Brain microvascular endothelial cell (primary cell): ENCODE data around the gene CCDC3.

Experiments
- DNase-seq: peaks from one replicate; pipeline ENCODE4 v3.0.0-alpha.2; 2020
- H3K27ac ChIP-seq: fragments of 250-450 bp; sonication (Bioruptor Pico); 2 replicates; pipeline ENCODE4 v1.5.1; 2020; ENCODE audit warnings: mild to moderate bottlenecking, moderate library complexity
- H3K27me3 ChIP-seq: fragments of 250-450 bp; sonication (Bioruptor Pico); replicated peaks from 2 replicates; pipeline ENCODE4 v1.5.1; 2020; ENCODE audit warnings: mild to moderate bottlenecking
- H3K36me3 ChIP-seq: fragments of 250-450 bp; sonication (Bioruptor Pico); replicated peaks from 2 replicates; pipeline ENCODE4 v1.5.1; 2020; ENCODE audit warnings: mild to moderate bottlenecking
- H3K4me3 ChIP-seq: 2 replicates; pipeline ENCODE4 v1.5.1; 2011; ENCODE audit warnings: low read depth, mild to moderate bottlenecking, control low read depth, low read length, moderate library complexity
- CTCF ChIP-seq: IDR thresholded peaks from 2 replicates; pipeline ENCODE4 v1.5.1; 2011; ENCODE audit warnings: low read depth, mild to moderate bottlenecking, moderate library complexity, low read length, control low read depth, inconsistent platforms; ENCODE audit errors: missing control alignments
- in situ Hi-C: cut with HindIII; loops from 2 replicates; pipeline ENCODE4 v1.10.0; 2017; ENCODE audit warnings: low sequenced_read_pairs, low pct_ligation_motif_present

Gene CCDC3

DNA sequence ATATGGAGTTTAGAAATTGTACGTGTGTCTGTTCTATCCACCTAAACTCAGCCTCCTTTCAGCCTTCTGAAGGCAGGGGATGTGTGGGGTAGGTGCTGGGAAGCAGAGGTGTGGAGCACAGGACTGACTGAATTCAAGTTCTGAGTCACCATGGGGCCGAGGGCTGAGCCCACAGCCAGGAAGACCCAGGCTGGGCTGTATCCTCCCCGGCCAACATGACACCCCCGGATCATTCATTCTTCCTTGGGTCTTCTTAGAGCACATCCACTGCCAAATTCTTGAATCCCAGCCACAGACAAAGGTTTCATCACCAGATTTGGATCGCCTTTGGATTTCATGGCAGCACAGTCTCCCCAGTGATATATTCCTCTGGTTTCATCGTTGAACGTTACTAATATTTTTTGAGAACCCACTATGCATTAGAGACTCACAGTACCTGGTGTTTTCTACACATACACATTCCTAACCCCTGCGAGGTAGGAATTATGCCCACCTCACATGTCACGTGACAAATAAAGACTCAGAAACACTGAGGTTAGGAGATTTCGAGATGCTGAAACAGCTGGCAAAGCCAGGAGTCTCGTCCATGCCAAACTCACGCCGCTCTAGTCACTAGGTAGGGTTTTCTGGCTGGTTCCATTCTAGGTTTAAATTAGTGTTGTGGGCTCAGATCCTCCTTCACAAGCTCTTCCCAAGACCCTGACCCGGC lies 26.9 kb downstream of the CCDC3 start:
- no peak for TF ChIP-seq CTCF
- no peak for DNase-seq
- in situ Hi-C loops = no loop called here
- H3K4me3 ChIP-seq = no peak overlapping the region
- H3K27me3 ChIP-seq = no peaks in the 10 kb centered on the region
- no peak overlapping the region for H3K27ac ChIP-seq
- no peaks in the 10 kb centered on the region for H3K36me3 ChIP-seq

DNA sequence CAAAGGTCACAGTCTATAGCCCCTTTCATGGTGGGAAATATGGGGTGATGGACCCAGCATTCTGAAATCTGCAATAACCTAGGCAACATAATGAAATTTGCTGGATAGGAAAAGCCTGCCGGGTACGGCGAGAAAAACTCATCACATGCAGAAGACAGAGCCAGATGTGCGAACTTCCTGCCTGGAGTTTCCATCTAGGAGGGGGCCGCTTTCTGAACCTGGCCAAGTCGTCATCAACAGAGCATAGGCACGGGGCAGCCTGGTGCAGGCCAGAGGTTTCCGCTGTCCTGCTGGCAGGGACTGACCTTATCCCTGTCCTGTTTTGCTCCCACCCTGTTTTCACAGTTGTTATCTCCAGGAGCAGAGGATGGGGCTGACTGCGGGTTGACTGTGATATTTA lies 27.4 kb downstream of the CCDC3 start:
- in situ Hi-C loops = no loop called here
- no peaks in the 10 kb centered on the region for H3K27me3 ChIP-seq
- no peaks in the 10 kb centered on the region for H3K36me3 ChIP-seq
- H3K27ac ChIP-seq = no peak overlapping the region
- no peak overlapping the region for H3K4me3 ChIP-seq
- no peak for DNase-seq
- TF ChIP-seq CTCF = no peak

DNA sequence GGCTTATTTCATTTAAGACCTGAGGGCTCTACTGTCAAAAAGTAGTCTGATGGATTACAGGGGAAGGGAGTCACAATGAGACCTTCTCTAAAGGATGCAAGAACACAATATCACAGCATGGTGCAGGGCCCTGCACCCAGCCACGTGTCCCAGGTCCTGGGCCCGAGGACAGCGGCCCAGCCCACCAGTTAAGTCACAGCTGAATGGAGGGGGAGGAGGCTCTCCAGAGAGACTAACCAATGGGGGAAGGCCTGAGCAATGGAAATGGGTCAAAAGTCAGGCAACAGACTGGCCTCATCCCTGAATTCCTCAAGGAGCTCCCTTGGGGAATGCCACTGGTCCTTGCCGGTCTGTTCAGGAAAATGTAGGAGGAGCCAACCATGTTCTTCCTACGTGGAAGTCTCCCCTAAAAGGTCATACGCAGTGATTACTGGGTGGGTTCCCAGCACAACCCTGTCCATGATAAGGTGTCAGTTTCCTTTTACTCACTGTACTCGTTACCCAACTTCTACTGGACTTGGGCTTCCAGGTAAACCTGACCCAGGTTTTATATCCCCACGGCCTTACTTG lies 28.3 kb downstream of the CCDC3 start:
- in situ Hi-C loops = no loop called here
- Histone ChIP-seq H3K4me3 (no peak overlapping the region), H3K36me3 (no peaks in the 10 kb centered on the region), H3K27ac (no peak overlapping the region), H3K27me3 (no peaks in the 10 kb centered on the region)
- no peak for DNase-seq
- no peak for TF ChIP-seq CTCF

DNA sequence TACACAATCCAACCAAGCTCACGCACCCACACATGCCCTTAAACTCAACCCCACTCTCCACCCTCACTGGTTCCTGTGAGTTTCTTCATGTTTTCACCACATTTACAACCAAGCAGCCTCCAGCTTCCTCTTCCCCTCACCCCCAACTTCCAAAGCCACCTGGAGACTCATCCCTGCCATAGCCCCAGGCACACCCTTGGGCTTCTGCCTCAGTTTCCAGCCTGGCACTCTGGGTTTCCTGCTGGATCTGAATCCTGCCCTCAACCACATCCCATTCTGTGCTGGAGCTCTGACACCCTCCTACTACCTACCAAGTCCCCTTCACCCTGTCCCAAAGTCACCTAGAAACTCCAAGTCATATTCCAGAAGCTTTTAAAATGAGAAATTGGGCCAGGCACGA lies 29.4 kb downstream of the CCDC3 start:
- no peak overlapping the region for H3K4me3 ChIP-seq
- in situ Hi-C loops = no loop called here
- H3K36me3 ChIP-seq = no peaks in the 10 kb centered on the region
- no peaks in the 10 kb centered on the region for H3K27me3 ChIP-seq
- H3K27ac ChIP-seq = no peak overlapping the region
- TF ChIP-seq CTCF = no peak
- DNase-seq = no peak

- no peak for DNase-seq
- no peaks in the 10 kb centered on the region for H3K27me3 ChIP-seq
- in situ Hi-C loops = no loop called here
- H3K36me3 ChIP-seq = no peaks in the 10 kb centered on the region
- H3K27ac ChIP-seq = no peak overlapping the region
- TF ChIP-seq CTCF = no peak
- no peak overlapping the region for H3K4me3 ChIP-seq
Measured at GRCh38 chr10:12971001-12971788, 30.3 kb downstream of the CCDC3 start.
